NCI-H446 (cell line): ENCODE measurements around the gene CYBB.
"Not testable (repeated sequence)": the region's sequence is repeated elsewhere in the genome, so short reads cannot be mapped to it uniquely, and the experiment has no call there.

Experiments used
- DNase-seq, 2 experiments: peaks; one replicate each; lab custom pipeline; 2025; lab: John Stamatoyannopoulos, UW

The CYBB gene

DNA sequence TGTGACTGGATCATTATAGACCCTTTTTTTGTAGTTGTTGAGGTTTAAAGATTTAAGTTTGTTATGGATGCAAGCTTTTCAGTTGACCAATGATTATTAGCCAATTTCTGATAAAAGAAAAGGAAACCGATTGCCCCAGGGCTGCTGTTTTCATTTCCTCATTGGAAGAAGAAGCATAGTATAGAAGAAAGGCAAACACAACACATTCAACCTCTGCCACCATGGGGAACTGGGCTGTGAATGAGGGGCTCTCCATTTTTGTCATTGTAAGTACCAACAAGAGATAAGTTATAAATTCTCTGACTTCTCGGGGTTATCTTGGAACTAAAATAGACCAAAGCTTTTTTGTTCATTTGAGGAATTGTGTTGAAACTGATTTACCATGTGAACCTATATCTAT, at the start of gene CYBB:
Gene CYBB, plus strand, starts transcription at position 203 of the 400 bp plus-strand sequence. Its CDS starts 19 bp downstream, at position 222.
- no peak for DNase-seq

DNA sequence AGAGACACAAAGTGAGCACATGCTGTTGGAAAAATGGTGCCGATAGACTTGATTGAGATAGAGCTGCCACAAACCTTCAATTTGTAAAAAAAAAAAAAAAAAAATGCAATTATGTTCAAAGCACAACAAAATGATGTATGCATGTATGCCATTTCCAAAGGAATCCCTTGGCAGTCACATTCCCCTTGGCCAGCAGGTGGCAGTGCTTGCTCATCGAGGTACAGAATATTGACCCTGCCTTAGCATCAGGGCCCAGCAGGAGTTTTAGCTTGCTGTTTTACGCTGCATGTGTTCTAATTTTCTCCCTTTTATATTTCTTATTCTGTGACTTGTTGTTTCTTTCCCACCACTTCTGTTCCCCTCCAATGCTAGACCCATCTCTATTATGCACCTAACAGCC, 34.5 kb upstream of the CYBB start:
- peak; percentile 28 to 65 for DNase-seq

DNA sequence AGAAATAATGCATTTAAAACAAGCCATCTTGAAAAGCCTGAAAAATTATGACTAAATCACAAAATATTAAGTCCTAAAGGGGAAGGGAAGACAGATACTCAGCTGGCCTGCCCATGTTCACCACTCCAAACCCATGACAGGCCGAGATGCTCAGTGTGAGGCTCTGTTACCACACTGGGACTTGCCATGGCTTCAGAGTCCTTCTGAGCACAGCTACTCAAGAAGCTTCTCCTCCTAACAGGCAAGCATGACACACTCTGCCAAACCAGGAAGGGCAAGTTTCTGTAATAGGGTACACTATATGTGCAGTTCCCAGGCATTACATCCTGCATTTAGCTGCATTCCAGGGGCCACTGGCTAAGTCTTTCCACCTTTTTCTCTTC, 34.0 kb upstream of the CYBB start:
- no peak for DNase-seq

DNA sequence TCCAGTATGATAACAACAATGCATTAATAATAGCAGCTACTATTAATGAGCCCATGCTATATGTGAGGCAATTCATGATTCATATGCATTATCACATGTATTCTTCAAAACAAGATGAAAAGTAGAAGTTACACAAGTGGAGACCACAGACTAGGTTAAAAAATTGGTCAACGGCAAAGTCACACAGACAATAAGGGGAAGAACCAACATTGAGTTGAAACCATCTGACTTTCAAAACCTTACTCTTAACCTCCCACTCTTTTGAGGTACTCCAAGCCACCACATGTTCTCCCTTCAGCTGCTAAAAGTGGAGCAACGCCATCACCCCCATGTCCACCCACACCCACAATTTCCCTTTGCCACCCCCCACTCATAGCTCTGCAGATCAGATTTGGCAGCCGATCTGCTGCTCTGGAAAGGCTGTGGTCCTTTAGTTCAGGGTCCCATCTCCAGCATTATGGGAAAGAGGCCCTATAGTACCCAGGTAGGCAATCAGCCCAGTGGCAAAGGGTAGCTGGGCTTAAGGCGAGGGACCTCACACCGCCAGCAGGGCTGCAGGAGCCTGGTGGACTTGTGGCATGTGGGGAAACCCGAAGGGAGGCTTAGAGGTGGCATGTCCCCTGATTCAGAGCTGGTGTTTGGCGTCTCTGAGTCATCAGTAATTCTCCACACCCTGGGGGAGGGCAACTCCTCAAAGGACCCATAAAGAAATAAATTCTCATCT, 33.5 kb upstream of the CYBB start:
- DNase-seq: no peak

DNA sequence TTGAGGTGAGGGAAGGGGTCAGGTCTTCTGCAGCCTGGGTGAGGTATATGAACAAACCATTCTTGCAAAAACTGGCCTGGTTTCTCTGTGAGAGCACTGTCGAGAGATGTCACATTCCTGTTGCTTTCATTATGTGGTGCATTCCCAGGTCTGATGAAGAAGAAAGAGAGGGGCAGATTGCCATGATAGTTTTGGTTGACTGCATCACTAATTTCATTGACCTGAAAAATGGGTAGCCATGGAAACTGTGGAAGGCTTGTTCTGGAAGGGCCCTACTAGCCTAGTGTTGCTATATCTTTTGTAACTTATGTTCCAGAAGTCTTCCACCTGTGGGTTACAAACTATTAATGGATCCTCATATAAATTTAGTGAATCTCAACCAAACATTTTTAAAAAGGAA, 32.9 kb upstream of the CYBB start:
- no peak for DNase-seq

DNA sequence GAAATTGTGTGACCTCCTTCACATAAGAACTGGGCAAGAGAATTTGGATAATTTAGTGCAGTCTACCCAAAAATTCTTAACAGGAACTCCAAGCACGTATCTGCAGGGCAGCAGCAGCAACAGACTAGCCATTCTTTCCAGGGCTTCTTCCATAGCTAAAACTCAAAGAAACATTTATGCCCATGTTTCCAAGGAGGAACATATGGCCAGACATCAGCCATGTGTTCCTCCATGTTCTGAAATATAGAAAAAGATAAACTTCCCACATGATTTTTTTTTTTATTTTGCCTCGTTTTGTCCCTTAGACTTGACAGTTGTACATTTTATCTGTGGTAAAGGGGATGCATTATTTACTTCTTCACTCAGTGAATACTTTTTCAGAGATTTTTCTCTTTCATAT, 27.6 kb upstream of the CYBB start:
- DNase-seq: no peak

DNA sequence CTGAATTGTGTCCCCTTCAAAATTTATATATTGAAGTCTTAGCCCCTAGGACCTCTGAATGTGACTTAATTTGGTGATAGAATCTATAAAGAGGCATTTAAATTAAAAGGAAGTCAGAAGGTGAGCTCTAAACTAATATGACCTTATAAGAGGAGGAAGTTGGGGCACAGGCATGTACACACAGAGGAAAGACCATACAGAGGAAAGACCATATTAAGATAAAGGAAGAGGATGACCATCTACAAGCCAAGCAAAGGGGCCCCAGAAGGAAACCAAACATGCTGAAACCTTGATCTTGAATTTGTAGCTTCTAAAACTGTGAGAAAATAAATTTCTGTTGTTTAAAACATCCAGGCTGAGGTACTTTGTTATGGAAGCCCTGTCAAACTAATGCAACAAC, 26.9 kb upstream of the CYBB start:
- no peak for DNase-seq

DNA sequence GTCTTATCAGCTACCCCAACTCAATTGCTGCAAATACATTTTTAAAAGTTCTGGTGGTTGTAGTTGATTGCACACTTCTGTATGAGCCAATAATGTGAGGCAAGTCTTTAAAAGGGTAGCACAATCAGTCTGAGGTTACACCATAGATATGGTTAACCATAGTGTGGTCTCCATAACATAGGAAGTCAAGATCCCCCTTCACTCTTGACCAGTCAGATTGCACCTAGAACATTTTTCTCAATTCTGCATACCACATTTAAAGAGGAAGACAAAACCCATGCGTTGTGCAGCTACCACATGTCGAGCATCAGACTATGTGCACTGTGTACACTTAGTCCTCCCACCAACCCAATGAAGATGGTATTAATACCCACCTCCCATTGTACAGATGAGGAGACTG, 26.5 kb upstream of the CYBB start:
- DNase-seq: no peak

DNA sequence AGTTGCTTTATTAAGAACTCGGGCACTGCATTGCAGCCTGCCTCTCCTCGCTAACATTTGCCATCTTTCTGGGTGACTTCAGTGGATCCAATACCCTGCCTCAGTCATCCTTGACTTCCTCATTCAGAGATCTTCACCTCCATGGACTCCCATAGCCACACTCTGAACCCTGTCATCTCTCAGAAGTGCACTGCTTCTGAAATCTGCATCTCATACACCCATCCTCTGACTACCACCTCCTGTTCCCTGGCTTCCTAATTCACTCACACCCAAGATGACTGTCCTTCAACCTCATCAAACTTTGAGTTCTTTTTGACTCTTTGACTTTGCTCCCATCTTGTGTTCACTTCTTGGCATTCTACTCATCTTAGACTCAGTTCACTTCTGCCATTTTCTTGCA, 25.3 kb upstream of the CYBB start:
- no peak for DNase-seq

DNA sequence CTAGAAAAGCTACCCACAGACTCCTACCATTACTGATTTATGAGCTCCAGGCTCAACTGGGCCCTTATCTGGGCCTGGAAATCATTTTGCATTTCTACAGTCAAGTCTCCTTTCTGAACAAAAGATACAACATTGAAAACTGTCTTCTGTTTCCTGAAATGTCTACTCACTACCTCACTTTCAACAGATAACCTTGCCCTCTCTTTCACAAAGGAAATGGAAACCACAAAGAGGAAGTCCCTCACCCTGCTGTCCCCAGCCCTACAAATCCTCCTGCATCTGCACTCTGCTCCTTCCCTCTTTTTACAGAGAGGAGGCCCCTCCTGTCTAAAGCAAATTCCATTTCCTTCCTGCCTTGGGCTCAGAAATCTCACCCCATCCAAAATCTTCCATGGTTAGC, 24.8 kb upstream of the CYBB start:
- no peak for DNase-seq

DNA sequence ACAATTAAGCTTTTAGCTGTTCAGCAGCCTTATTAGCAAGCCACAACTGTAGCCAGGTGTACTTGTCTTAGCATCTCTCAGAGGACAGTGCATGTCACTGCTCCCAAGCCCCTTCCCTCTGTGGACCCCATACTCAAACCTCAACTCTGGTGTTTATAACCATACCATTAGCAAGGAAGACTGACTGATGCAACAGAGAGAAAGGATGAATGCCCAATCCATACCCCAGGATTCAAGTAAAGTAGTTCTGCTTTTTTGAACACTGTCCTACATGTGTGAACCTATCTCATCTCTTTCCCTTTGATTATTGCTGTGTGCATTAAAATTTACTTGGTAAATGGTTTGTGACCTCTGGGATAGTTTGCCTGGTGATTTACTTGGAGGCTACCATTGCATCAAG, 22.8 kb upstream of the CYBB start:
- no peak for DNase-seq

DNA sequence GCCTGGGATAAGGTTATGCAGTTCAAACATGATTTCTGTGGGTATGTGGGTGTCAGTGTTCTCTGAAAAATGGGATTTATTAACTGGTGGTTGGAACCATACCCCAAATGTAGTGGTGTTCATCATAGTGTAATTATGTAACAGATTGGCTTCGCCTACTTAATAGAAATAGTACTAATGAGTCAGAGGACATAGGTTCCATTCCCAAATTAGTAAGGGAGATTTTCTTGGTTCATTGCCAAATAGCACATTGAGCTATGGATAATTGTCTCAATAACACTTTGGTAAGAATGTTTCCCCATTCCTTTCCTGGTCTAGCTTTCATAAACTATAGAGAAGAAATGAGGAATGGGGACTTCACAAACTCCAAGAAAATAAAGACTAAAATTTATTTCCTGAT, 20.5 kb upstream of the CYBB start:
- no peak for DNase-seq

DNA sequence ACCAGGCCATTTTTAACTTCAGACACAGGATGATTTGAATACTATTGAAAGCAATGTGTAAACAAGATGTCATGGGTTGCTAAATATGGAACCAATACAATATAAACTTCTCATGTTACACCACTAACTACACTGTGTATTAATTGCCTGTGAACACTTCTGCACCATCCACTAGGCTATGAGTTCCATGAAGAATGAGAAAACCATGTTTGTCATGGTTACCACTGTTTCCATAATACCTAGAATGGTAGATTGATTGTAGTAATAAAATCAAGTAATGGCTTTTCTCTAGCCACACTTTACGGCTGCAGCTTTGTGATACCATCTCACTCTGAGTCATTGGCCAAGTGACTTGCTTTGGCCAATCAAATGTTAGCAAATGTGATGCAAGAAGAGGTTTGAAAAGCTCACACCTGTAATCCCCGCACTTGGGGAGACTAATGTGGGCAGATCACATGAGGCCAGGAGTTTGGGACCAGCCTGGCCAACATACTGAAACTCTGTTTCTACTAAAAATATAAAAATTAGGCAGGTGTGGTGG, 19.9 kb upstream of the CYBB start:
- DNase-seq: no peak

DNA sequence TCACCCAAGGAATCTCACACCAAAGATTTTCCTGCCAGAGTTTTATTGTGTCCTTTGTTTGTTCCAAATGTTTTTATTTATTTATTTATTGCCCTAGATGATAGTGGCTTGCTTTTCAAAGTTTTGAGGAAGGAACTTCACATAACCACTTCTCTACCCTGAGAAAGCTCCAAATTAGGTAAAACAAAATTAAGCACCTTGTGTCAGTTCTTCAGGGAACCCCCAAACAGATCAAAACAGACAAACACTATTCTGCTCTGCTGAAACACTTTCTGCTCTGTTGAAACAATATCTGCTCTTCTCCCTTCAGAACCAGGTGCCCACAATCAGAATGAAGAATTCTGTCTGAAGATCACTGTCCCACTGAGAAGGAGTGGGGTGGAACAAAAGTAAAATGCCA, 16.5 kb upstream of the CYBB start:
- no peak for DNase-seq

DNA sequence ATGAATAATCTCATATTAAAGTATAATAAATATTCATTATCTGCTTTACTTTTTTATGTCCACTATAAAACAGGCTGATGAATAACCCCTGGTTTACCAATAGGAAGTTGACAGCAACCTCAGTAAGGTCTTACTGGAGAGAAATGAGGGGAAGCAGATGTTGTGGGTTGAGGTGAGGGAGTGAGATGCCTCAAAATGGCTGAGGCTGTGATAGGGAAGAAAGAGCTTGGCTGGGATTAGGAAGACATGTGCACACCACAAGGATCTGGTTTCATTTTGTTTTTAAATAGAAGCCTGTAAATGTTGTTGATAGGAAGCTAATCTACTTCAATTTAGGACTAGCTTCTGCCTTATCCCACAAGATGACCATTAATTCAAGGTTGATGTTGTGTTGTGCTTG, 14.4 kb upstream of the CYBB start:
- no peak for DNase-seq

DNA sequence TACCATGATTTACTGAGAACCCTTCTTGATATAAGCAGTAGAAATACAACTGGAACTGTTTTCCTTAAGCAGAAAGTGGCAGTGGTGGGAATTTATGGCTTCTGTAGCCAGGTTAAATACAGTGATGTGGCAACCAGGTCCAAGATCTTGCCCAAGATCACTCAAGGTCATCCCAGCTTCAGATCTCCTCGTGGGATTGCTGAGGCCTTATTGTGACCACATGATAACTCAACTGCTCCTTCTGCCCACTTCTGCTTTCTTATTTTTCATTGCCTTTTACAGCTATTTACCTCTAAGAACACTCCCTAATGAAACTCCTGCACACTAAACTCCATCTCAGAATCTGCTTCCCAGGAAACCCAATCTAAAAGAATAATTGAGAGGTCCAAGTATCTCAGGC, 12.4 kb upstream of the CYBB start:
- no peak for DNase-seq

DNA sequence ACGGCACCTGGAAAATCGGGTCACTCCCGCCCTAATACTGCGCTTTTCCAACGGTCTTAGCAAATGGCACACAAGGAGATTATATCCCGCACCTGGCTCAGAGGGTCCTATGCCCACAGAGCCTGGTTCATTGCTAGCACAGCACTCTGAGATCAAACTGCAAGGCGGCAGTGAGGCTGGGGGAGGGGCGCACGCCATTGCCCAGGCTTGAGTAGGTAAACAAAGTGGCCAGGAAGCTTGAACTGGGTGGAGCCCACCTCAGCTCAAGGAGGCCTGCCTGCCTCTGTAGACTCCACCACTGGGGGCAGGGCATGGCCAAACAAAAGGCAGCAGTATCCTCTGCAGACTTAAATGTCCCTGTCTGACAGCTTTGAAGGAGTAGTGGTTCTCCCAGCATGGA, 11.0 kb upstream of the CYBB start:
- not testable (repeated sequence) for DNase-seq

DNA sequence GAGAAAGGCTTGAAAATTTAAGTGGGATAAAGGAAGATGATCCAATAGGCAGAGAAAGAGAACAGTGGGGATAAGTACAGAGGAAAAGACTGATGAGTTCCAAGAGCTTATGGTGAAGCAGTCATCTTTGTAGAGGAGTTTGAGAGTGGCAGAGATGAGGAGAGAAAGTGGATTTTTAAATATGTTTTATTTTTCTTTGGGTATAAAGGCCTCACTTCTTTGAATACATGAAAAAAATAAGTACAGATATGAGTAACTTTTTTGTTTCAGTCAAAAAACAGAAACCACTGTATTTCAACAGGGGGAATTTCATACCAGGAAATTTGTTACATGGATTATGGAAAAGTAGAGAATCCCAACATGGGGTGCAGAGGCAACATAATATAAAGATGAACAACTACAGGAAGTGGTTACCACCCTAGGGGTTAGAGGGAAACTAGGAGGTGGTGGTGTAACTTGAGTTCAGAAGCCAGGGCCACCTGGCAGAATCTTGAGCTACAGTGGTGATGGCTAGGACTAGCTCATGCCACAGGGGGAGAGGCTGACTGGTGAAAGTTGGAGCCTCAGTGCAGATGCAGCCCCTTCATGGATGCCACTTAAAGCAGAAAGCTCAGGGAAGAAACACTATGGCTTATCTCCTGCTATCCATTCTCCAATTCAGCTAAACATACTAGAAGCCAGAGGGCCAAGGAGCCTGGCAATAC, 3.4 kb upstream of the CYBB start:
- no peak for DNase-seq

DNA sequence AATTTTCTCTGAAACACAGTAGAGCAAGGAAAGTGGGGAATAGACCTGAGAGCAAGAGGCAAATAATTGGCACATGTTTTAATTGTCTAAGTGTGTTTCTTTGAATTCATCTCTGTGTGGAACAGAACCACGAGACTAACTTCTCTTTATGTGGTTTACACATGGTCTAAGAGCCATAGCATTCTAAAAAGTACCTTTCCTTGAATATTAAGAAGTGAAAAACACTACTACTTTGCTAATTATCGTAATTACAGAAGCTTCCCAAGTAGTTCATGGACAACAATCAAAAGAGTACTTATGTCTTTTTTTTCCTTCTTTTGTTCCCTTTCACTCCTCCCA, 2.9 kb upstream of the CYBB start:
- no peak for DNase-seq

DNA sequence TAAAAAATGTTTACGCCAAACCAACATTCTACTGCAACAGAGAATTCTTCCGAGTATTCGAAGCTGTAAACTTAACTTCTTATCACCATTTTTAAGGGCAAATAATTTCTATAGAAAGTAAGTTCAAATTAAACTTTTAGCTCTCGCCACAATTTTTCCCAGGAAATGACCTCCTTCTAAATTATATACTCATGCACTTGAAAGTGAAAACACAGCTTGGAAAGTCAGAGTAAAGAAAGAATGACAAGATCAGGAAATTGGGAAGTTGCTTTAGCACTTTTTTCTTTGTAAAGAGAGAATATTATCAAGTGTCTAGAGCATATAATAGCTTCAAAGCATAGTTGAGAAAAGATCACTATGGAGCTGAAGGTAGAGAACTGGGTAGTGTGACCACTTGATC, 1.2 kb downstream of the CYBB start:
- DNase-seq: no peak

DNA sequence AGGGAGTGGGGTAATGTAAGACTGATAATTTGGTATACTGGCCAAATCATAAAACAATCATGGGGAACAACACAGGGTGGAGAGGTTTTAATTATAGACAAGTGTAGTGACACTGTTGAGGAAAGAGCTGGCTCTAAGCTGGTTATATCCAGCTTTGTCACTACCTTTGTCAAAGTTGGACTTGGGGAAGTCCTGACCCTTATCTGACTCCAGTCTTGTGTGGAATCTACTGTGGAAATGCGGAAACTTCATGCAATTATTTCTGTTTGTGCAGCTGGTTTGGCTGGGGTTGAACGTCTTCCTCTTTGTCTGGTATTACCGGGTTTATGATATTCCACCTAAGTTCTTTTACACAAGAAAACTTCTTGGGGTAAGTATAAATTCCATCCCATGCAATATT, 2.0 kb downstream of the CYBB start:
- DNase-seq: no peak

DNA sequence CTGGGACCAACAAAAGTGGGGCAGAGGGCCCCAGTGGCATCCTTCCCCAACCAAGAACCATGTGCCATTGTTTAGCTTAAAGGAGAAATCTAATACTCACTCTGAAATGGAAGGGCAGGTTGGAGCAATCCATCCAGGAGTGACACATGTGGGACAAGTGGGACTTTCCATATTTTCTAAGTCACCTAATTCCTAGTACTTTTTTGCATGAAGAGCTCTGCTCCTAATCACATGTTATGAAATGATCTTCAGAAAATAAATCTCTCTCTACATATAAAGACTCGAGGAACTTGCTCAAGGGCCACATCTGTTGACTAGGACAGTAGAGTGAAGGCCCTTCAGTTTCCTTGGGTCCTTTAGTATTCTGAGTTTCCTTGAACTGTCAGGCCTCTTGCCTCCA, 2.5 kb downstream of the CYBB start:
- no peak for DNase-seq

DNA sequence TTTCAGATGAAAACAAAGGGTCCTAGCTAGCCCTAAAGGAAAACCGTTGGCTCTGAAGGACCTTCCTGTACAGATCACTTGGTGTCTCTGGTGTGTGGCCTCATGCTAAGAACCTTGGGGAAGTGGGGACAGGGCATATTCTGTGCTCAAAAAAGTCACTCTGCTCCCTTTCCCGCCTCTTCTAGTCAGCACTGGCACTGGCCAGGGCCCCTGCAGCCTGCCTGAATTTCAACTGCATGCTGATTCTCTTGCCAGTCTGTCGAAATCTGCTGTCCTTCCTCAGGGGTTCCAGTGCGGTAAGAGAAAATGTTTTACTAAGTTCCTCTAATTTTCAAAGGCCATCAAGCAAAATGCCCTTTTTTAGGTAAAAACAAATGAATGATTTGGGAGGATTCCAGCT, 3.4 kb downstream of the CYBB start:
- no peak for DNase-seq

DNA sequence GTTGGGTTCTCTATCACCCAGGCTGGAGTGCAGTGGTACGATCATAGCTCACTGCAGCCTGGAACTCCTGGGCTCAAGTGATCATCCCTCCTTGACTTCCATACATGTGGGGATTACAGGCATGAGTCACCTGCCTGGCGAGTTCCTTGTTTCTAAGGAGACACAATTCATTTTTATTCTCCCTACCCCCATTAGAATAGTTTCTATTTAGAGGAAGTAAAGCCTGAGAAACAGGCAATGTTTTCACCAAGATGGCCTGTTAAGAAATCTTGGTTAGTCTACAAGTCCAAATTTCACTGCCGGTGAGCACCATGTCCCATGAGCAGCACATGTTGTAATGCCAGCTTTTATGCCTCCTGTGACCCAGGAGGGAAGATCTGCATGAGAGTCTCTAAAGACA, 5.7 kb downstream of the CYBB start:
- DNase-seq: no peak
